Psoas muscle (tissue), 8 donors: ENCODE results near the gene PLCD1. TPM values are rescaled to one million over a fixed set of nuclear protein-coding genes. Genes with fewer than 3 reads are reported as not detected.
A peak's percentile ranks its signal among the peaks of the same experiment; 100 is the strongest.

ENCODE experiments used
- ATAC-seq, 4 donors: fragments of 200-7000 bp; cut with Tn5 transposase; one replicate each; pipeline ENCODE4 v1.9.1; 2020; ENCODE audit warnings: moderate library complexity in 3 of 4, mild to moderate bottlenecking in 2 of 4
- DNase-seq, 2 donors: peaks; one replicate each; pipeline ENCODE4 v3.0.0-alpha.2; 2020
- H3K27ac ChIP-seq: fragments of 200-600 bp; one replicate; pipeline ENCODE4 v1.8.0; 2022
- H3K27me3 ChIP-seq, 3 donors: fragments of 200-600 bp in 1 of 3; one replicate each; pipeline versions ENCODE4 v1.6.1 to v1.8.0; 2013 to 2022; ENCODE audit warnings: low read length in 2 of 3, mild to moderate bottlenecking in 2 of 3, moderate library complexity in 1 of 3; ENCODE audit not compliant: insufficient read depth in 3 of 3
- H3K36me3 ChIP-seq, 2 donors: fragments of 200-600 bp in 1 of 2; one replicate each; pipeline versions ENCODE4 v1.6.1 to v1.8.0; 2013 to 2022; ENCODE audit warnings: low read depth in 1 of 2, mild to moderate bottlenecking in 1 of 2, moderate library complexity in 1 of 2; ENCODE audit not compliant: insufficient read depth in 1 of 2
- H3K4me1 ChIP-seq: fragments of 200-600 bp; one replicate; pipeline ENCODE4 v1.8.0; 2022
- H3K4me3 ChIP-seq: fragments of 200-600 bp; one replicate; pipeline ENCODE4 v1.8.0; 2022; ENCODE audit warnings: mild to moderate bottlenecking
- H3K9me3 ChIP-seq: fragments of 200-600 bp; one replicate; pipeline ENCODE4 v1.8.0; 2022
- WGBS, 3 donors: extraction: QIAGEN DNeasy Blood & Tissue Kit; methylation state at CpG; one replicate each; pipeline versions ENCODE4 v1.1.6 to v1.1.7; 2013; 5-methylcytosine and 5-hydroxymethylcytosine counted together
- intact Hi-C, 2 donors: fragments of 100-400 bp; cut with DNase I; formaldehyde crosslinking; loops; one replicate each; pipeline versions ENCODE4 v1.11.0 to v1.14.2; 2022
- polyA plus RNA-seq, 3 donors: library from polyadenylated mRNA; stranded (reverse); fragments of 200-250 nt; gene quantifications; one replicate each; pipeline ENCODE4 v1.2.3, GENCODE V29; 2013
- total RNA-seq, 4 donors: library from RNA; stranded (reverse); fragmentation: NEBNext Ultra II Directional in 2 of 4; extraction: Animal tissue kit (Norgen Biotek cat#: 25700) in 2 of 4; gene quantifications; one replicate each; pipeline versions ENCODE4 v1.2.1 to v1.2.4, GENCODE V29; 2021 to 2023
- TF ChIP-seq, protein P1 (sequence below): fragments of 200-600 bp; IDR thresholded peaks from one replicate; pipeline ENCODE4 v1.8.0; 2022; ENCODE audit warnings: antibody characterized with exemption
- donor health status: healthy with polysubstance abuse.
- donor health status: DM: no; HTN: no; CAD: no; lungs with moderate emphysema.
- donor health status: Bipolar disorder and iron deficiency.
- donor health status: healthy.
- donor health status: DM: yes; HTN: yes; CAD: no.
- donor health status: DM: no; HTN: no; CAD: no.
- donor health status: DM: no; HTN: no; CAD: no.
- donor health status: DM: yes; HTN: yes; CAD: no.

The PLCD1 gene
- total and polyA plus RNA-seq, 7 donors, result 2.4 to 7.9 (median 4.8) TPM

DNA sequence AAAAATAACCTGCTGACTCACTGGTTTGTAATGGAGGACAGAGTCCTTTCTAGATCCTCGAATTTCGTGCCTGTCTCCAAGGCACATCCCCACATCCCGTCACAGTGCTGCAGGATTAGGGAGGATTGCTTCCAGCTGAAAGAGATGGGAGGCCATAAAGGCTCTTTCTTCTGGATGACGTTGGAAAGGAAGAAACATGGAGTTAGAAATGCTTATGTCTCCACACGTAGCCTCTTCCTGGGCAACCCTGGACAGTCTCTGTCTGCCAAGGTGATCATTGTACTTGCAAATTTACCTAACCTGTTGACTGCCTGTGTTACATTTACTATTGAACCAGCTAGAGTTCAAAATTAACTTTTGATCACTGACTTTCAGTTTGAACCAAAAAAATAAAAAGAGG is 66.4 kb downstream of the PLCD1 start:
- no peak overlapping the region for H3K4me3 ChIP-seq
- no peak for DNase-seq
- 28 to 55% (median 30%) methylated on average over 5 of the region's 5 CpGs for WGBS, 3 donors
- H3K27me3 ChIP-seq, result no peaks in the 10 kb centered on the region
- ATAC-seq, result peak; percentile 42 to 77 (median 61)
- no peaks in the 10 kb centered on the region for H3K9me3 ChIP-seq
- intact Hi-C loops, result no loop called here
- H3K4me1 ChIP-seq, result peaks cover 19% of the 10 kb centered on the region
- TF ChIP-seq, protein P1, sequence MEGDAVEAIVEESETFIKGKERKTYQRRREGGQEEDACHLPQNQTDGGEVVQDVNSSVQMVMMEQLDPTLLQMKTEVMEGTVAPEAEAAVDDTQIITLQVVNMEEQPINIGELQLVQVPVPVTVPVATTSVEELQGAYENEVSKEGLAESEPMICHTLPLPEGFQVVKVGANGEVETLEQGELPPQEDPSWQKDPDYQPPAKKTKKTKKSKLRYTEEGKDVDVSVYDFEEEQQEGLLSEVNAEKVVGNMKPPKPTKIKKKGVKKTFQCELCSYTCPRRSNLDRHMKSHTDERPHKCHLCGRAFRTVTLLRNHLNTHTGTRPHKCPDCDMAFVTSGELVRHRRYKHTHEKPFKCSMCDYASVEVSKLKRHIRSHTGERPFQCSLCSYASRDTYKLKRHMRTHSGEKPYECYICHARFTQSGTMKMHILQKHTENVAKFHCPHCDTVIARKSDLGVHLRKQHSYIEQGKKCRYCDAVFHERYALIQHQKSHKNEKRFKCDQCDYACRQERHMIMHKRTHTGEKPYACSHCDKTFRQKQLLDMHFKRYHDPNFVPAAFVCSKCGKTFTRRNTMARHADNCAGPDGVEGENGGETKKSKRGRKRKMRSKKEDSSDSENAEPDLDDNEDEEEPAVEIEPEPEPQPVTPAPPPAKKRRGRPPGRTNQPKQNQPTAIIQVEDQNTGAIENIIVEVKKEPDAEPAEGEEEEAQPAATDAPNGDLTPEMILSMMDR, result no peak
- no peaks in the 10 kb centered on the region for H3K36me3 ChIP-seq
- peak overlapping the region; percentile 31 for H3K27ac ChIP-seq

DNA sequence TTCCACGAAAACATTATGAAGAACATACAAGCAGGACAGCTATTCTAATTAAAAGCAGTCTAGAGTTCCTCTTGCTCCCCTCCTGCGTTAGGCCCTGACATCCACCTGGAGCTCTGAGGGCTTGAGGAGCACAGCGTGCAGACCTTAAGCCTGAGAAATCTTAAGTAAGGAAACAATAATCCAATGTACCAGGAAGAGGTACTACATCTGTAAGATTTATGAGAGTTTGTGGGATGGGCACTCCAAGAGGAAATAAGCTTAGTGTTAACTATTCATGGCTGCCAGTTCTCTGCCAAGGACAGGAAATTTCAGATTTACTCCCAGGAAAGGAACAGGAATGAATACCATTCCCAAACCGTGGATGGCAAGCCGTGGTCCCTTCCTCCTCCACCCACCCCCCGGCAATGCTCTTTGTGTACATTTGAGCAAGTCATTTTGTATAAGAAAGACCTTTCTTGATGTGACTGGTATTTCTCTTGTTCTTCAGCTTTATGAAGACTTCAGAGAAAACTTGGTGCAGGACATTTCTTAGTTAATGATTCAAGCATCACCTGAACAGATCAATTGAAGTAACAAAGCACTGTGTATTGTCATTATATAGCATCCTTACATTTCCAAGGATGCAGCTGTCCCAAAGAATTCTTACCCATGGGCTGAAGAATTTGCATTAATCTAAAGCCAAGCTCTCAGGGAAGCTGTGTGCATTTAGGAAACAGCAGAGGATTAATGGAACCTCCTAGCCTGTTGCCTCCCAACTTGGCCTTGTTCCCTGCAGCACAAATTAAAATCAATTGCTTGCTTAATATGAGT is 67.6 kb downstream of the PLCD1 start:
- H3K27ac ChIP-seq, result peak overlapping the region; percentile 31
- DNase-seq, result no peak
- no peaks in the 10 kb centered on the region for H3K36me3 ChIP-seq
- TF ChIP-seq, protein P1, result no peak
- intact Hi-C loops, result no loop called here
- 50 to 67% (median 61%) methylated on average over 6 of the region's 6 CpGs for WGBS, 3 donors
- no peak for ATAC-seq
- no peaks in the 10 kb centered on the region for H3K9me3 ChIP-seq
- no peaks in the 10 kb centered on the region for H3K27me3 ChIP-seq
- H3K4me1 ChIP-seq, result peaks cover 19% of the 10 kb centered on the region
- H3K4me3 ChIP-seq, result no peak overlapping the region

DNA sequence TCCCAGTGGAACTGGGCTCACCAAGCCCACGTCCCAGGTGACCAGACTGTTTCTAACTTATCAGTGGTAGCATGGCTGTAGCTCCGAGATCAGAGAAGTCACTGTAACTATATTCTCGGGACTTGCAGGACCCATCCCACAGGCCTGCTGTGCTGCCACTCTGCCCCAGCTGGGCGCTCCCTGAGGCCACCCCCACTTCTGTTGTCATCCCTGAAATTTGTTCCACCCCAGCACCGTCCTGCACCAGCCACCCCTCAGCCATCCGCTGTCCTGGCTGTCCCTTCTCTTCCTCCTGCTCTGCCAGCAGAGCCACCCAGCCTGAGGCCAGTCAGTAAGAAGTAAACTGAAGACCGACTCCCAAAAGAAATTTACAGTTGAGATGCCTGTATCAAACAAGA is 71.9 kb downstream of the PLCD1 start:
- TF ChIP-seq, protein P1, result no peak
- no peaks in the 10 kb centered on the region for H3K36me3 ChIP-seq
- ATAC-seq, result no peak
- H3K27me3 ChIP-seq, result no peaks in the 10 kb centered on the region
- WGBS, 3 donors, result 60 to 69% (median 67%) methylated on average over 7 of the region's 7 CpGs
- no peak for DNase-seq
- H3K9me3 ChIP-seq, result no peaks in the 10 kb centered on the region
- H3K4me3 ChIP-seq, result no peak overlapping the region
- no peaks in the 10 kb centered on the region for H3K4me1 ChIP-seq
- no peak overlapping the region for H3K27ac ChIP-seq
- intact Hi-C loops, result no loop called here

Other genes with a start within 250 kb of the PLCD1 start
- gene CTDSPL, start 167.8 kb downstream of the PLCD1 start, total RNA-seq, result 10 to 100 TPM in 2 of 4 donors, 1 to 10 TPM in 2; 6.8 to 24.6 (median 9.9) TPM
- 1 to 10 TPM; 2.7 to 4.4 (median 4.3) TPM for gene CTDSPL, start 167.8 kb downstream of the PLCD1 start, polyA plus RNA-seq
- 1 to 10 TPM in 1 of 4 donors, under 1 TPM in 3; 0.75 to 2.1 (median 0.87) TPM for gene VILL, start 38.9 kb downstream of the PLCD1 start, total RNA-seq
- 1 to 10 TPM in 1 of 3 donors, under 1 TPM in 2; 0.65 to 1.3 (median 0.96) TPM for gene VILL, start 38.9 kb downstream of the PLCD1 start, polyA plus RNA-seq
- under 1 TPM in 2 of 4 donors, not detected in 2; 0.04 to 0.09 TPM for gene DLEC1, start 9.6 kb upstream of the PLCD1 start, total RNA-seq
- gene DLEC1, start 9.6 kb upstream of the PLCD1 start, polyA plus RNA-seq, result under 1 TPM; 0.01 to 0.09 (median 0.05) TPM
- 10 to 100 TPM; 34.9 to 48.6 (median 40.7) TPM for gene ACAA1, start 107.5 kb upstream of the PLCD1 start, total RNA-seq
- gene ACAA1, start 107.5 kb upstream of the PLCD1 start, polyA plus RNA-seq, result 10 to 100 TPM; 23.6 to 52.2 (median 28.6) TPM
- 1 to 10 TPM; 3.8 to 6.0 (median 4.6) TPM for gene MYD88, start 109.0 kb upstream of the PLCD1 start, total RNA-seq
- 1 to 10 TPM; 2.9 to 7.0 (median 3.0) TPM for gene MYD88, start 109.0 kb upstream of the PLCD1 start, polyA plus RNA-seq
- 10 to 100 TPM; 30.6 to 60.1 (median 47.7) TPM for gene OXSR1, start 135.9 kb upstream of the PLCD1 start, total RNA-seq
- 10 to 100 TPM; 26.4 to 59.6 (median 47.4) TPM for gene OXSR1, start 135.9 kb upstream of the PLCD1 start, polyA plus RNA-seq
- gene SLC22A13, start 236.2 kb upstream of the PLCD1 start, total RNA-seq, result under 1 TPM; 0.20 to 0.64 (median 0.45) TPM
- under 1 TPM; 0.11 to 0.29 (median 0.12) TPM for gene SLC22A13, start 236.2 kb upstream of the PLCD1 start, polyA plus RNA-seq